Measurements from ENCODE around the gene CUBN. TPM values are rescaled to one million over a fixed set of nuclear protein-coding genes. Genes with fewer than 3 reads are reported as not detected.

CUBN gene
- total RNA-seq, 1 donor from 2014 or later: 0.32 TPM

DNA sequence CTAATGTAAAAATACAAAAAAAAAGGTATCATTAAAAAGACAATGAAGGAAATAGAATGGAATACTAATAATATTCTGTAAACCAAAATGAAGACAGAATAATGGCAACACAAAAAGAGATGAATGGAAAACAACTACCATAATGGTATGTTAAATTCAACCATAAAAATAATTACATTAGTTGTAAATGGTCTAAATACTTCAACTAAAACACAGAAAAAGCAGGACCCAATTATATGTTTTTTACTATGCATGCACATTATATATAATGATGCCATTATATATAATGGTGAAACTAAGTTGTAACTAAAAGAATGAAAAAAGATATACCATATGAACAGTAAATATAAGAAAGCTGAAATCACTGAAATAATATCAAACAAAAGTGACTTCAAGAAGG, 76.5 kb downstream of the CUBN start:
- Mint-ChIP-seq H3K27ac (ENCODE audit: unreplicated experiment) (no peak overlapping the region), H3K27me3 (ENCODE audit: unreplicated experiment) (no peaks in the 10 kb centered on the region), H3K9me3 (ENCODE audit: unreplicated experiment) (peaks cover 4% of the 10 kb centered on the region), H3K4me1 (ENCODE audit: low read depth, unreplicated experiment) (no peaks in the 10 kb centered on the region), H3K36me3 (ENCODE audit: unreplicated experiment) (peaks cover 9% of the 10 kb centered on the region), H3K4me3 (ENCODE audit: unreplicated experiment) (no peak overlapping the region)
- no peak for DNase-seq
- TF ChIP-seq, protein P1, sequence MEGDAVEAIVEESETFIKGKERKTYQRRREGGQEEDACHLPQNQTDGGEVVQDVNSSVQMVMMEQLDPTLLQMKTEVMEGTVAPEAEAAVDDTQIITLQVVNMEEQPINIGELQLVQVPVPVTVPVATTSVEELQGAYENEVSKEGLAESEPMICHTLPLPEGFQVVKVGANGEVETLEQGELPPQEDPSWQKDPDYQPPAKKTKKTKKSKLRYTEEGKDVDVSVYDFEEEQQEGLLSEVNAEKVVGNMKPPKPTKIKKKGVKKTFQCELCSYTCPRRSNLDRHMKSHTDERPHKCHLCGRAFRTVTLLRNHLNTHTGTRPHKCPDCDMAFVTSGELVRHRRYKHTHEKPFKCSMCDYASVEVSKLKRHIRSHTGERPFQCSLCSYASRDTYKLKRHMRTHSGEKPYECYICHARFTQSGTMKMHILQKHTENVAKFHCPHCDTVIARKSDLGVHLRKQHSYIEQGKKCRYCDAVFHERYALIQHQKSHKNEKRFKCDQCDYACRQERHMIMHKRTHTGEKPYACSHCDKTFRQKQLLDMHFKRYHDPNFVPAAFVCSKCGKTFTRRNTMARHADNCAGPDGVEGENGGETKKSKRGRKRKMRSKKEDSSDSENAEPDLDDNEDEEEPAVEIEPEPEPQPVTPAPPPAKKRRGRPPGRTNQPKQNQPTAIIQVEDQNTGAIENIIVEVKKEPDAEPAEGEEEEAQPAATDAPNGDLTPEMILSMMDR (IDR thresholded peaks at IDR 0.05; ENCODE audit: partially characterized antibody, unreplicated experiment): no peak

DNA sequence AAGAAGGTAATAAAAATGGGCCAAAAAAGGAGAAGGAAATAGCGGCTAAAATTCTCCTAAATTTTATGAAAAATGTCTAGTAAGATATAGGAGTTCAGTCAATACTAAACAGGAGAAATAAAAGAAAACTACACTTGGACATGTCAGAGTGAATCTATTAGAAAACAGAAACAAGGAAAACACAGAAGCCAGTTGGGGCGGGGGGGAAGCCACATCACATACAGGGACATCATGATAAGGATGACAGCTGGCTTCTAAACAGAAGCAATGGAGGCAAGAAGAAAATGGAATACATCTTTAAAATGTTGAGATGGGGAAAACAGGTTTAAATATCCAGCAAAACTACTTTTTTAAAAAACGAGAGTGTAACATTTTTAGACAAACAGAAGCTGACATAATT, 77.8 kb downstream of the CUBN start:
- Mint-ChIP-seq H3K27me3 (ENCODE audit: unreplicated experiment) (no peaks in the 10 kb centered on the region), H3K27ac (ENCODE audit: unreplicated experiment) (no peak overlapping the region), H3K36me3 (ENCODE audit: unreplicated experiment) (peaks cover 9% of the 10 kb centered on the region), H3K9me3 (ENCODE audit: unreplicated experiment) (peaks cover 4% of the 10 kb centered on the region), H3K4me1 (ENCODE audit: low read depth, unreplicated experiment) (no peaks in the 10 kb centered on the region), H3K4me3 (ENCODE audit: unreplicated experiment) (no peak overlapping the region)
- TF ChIP-seq, protein P1 (IDR thresholded peaks at IDR 0.05; ENCODE audit: partially characterized antibody, unreplicated experiment): no peak
- DNase-seq: no peak

DNA sequence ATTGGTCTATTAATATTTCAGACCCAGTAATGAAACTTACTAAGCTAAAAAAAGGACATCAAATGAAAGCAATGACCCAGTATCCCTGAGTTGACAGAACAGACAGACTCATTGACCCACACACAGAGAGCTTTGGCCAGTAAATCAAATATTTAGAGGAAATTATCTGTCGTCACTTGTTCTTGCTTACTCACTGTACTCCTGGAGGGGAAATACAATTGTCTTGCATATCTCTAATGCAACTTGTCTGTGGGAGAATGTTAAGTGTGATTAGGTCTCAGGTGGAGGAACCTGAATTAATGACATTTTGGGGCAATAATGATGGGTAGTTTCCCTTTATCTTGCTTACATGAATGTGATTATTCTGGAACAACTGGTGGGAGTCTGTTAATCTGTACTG, 80.4 kb downstream of the CUBN start:
- TF ChIP-seq, protein P1 (IDR thresholded peaks at IDR 0.05; ENCODE audit: partially characterized antibody, unreplicated experiment): no peak
- H3K4me3 Mint-ChIP-seq (ENCODE audit: unreplicated experiment): no peak overlapping the region
- no peaks in the 10 kb centered on the region for H3K4me1 Mint-ChIP-seq (ENCODE audit: low read depth, unreplicated experiment)
- no peak overlapping the region for H3K27ac Mint-ChIP-seq (ENCODE audit: unreplicated experiment)
- H3K27me3 Mint-ChIP-seq (ENCODE audit: unreplicated experiment): no peaks in the 10 kb centered on the region
- peaks cover 9% of the 10 kb centered on the region for H3K36me3 Mint-ChIP-seq (ENCODE audit: unreplicated experiment)
- H3K9me3 Mint-ChIP-seq (ENCODE audit: unreplicated experiment): peaks cover 4% of the 10 kb centered on the region
- no peak for DNase-seq

DNA sequence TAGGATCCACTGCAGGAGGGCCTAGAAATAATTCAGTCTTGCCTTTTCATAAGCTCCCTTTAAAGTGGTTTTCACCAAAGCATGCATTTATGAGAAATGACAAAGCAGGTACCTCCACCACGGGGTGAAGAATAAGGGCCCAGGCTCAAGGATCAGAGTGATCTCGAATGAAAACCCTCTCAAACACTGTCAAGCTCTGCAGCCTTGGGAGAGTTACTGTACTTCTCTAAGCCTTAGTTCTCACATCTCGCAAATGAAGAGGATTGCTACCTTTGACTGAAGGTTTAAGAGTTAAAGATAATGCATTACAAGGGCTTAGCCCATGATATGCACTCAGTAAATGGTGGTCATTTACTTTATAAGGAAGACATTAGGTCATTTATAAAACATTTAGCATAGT, 81.7 kb downstream of the CUBN start:
- no peaks in the 10 kb centered on the region for H3K27me3 Mint-ChIP-seq (ENCODE audit: unreplicated experiment)
- H3K36me3 Mint-ChIP-seq (ENCODE audit: unreplicated experiment): peaks cover 9% of the 10 kb centered on the region
- no peaks in the 10 kb centered on the region for H3K4me1 Mint-ChIP-seq (ENCODE audit: low read depth, unreplicated experiment)
- DNase-seq: no peak
- no peak overlapping the region for H3K27ac Mint-ChIP-seq (ENCODE audit: unreplicated experiment)
- TF ChIP-seq, protein P1 (IDR thresholded peaks at IDR 0.05; ENCODE audit: partially characterized antibody, unreplicated experiment): no peak
- H3K4me3 Mint-ChIP-seq (ENCODE audit: unreplicated experiment): no peak overlapping the region
- H3K9me3 Mint-ChIP-seq (ENCODE audit: unreplicated experiment): peaks cover 4% of the 10 kb centered on the region

DNA sequence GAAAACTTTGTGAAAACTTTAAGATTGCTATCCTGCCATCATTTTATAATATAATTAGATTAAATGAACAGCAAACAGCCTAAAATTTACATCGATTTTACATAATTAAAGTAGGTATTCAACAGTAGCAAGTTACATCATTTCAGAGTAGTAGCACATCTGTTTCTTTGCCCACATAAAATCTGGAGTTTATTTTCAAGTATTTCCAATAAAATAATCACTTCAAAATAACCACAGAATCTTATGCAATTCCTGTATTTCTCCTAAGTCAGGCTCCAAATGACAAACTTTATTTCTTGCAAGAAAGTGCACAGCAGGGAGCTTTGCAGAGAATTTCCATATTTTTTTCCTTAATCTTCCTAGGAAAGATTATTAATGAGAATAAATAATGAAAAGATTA, 82.6 kb downstream of the CUBN start:
- Mint-ChIP-seq H3K27me3 (ENCODE audit: unreplicated experiment) (no peaks in the 10 kb centered on the region), H3K27ac (ENCODE audit: unreplicated experiment) (no peak overlapping the region), H3K36me3 (ENCODE audit: unreplicated experiment) (peaks cover 8% of the 10 kb centered on the region), H3K4me3 (ENCODE audit: unreplicated experiment) (no peak overlapping the region), H3K4me1 (ENCODE audit: low read depth, unreplicated experiment) (no peaks in the 10 kb centered on the region), H3K9me3 (ENCODE audit: unreplicated experiment) (peaks cover 2% of the 10 kb centered on the region)
- TF ChIP-seq, protein P1 (IDR thresholded peaks at IDR 0.05; ENCODE audit: partially characterized antibody, unreplicated experiment): no peak
- DNase-seq: no peak
